Adipocyte (in vitro differentiated cells): ENCODE measurements around the gene SYNGR2.

ENCODE experiments used
- DNase-seq: peaks from one replicate; pipeline ENCODE4 v3.0.0-alpha.2; 2015; ENCODE audit warnings: low read depth
- H3K27me3 ChIP-seq: replicated peaks from 2 replicates; pipeline ENCODE4 v1.7.0; 2013; ENCODE audit warnings: mild to moderate bottlenecking, low read length, moderate library complexity; ENCODE audit not compliant: control insufficient read depth, insufficient read depth
- H3K36me3 ChIP-seq: 2 replicates; pipeline ENCODE4 v1.7.0; 2013; ENCODE audit warnings: low read length, mild to moderate bottlenecking, moderate library complexity; ENCODE audit not compliant: control insufficient read depth, insufficient read depth, severe bottlenecking
- H3K4me1 ChIP-seq: 2 replicates; pipeline ENCODE4 v1.7.0; 2013; ENCODE audit warnings: mild to moderate bottlenecking, low read length, moderate library complexity; ENCODE audit not compliant: control insufficient read depth, insufficient read depth
- H3K4me3 ChIP-seq: 2 replicates; pipeline ENCODE4 v1.7.0; 2013; ENCODE audit warnings: mild to moderate bottlenecking, low read length, moderate library complexity
- H3K9ac ChIP-seq: 2 replicates; pipeline ENCODE4 v1.7.0; 2013; ENCODE audit warnings: mild to moderate bottlenecking, low read length, moderate library complexity
- H3K9me3 ChIP-seq: 2 replicates; pipeline ENCODE4 v1.7.0; 2013; ENCODE audit warnings: mild to moderate bottlenecking, low read length, moderate library complexity; ENCODE audit not compliant: control insufficient read depth

The SYNGR2 gene

GRCh38 chr17:78168242-78168902 lies at the start of gene SYNGR2:
SYNGR2 (plus strand) TSS chr17:78168581; CDS start chr17:78168617, 36 bp downstream.
- Histone ChIP-seq H3K4me3 (peak within 1 kb of the TSS; percentile 74), H3K9me3 (no peaks in the 10 kb centered on the region), H3K36me3 (no peaks in the 10 kb centered on the region), H3K27me3 (no peaks in the 10 kb centered on the region), H3K9ac (peak within 1 kb of the TSS; percentile 63), H3K4me1 (no peaks in the 10 kb centered on the region)
- DNase-seq, result peak; percentile 82

- Histone ChIP-seq H3K9ac (no peak overlapping the region), H3K4me3 (no peak overlapping the region), H3K36me3 (no peaks in the 10 kb centered on the region), H3K27me3 (peaks cover 18% of the 10 kb centered on the region), H3K4me1 (peaks cover 4% of the 10 kb centered on the region), H3K9me3 (no peaks in the 10 kb centered on the region)
- DNase-seq, result no peak
Measured at GRCh38 chr17:78118801-78119241, 49.6 kb upstream of the SYNGR2 start.

- H3K27me3 ChIP-seq, result peaks cover 6% of the 10 kb centered on the region
- no peaks in the 10 kb centered on the region for H3K4me1 ChIP-seq
- no peak for DNase-seq
- no peak overlapping the region for H3K9ac ChIP-seq
- no peak overlapping the region for H3K4me3 ChIP-seq
- H3K9me3 ChIP-seq, result no peaks in the 10 kb centered on the region
- H3K36me3 ChIP-seq, result no peaks in the 10 kb centered on the region
Measured at GRCh38 chr17:78120537-78120936, 47.8 kb upstream of the SYNGR2 start.

GRCh38 chr17:78120971-78121800 lies 47.2 kb upstream of the SYNGR2 start:
- no peak for DNase-seq
- Histone ChIP-seq H3K4me3 (no peak overlapping the region), H3K4me1 (no peaks in the 10 kb centered on the region), H3K9me3 (no peaks in the 10 kb centered on the region), H3K36me3 (no peaks in the 10 kb centered on the region), H3K9ac (no peak overlapping the region), H3K27me3 (peaks cover 6% of the 10 kb centered on the region)

GRCh38 chr17:78121801-78122215 lies 46.6 kb upstream of the SYNGR2 start:
- Histone ChIP-seq H3K9me3 (no peaks in the 10 kb centered on the region), H3K4me1 (no peaks in the 10 kb centered on the region), H3K27me3 (peaks cover 4% of the 10 kb centered on the region), H3K36me3 (no peaks in the 10 kb centered on the region), H3K4me3 (no peak overlapping the region), H3K9ac (no peak overlapping the region)
- DNase-seq, result no peak

GRCh38 chr17:78122216-78122930 lies 46.0 kb upstream of the SYNGR2 start:
- peaks cover 5% of the 10 kb centered on the region for H3K4me1 ChIP-seq
- H3K27me3 ChIP-seq, result no peaks in the 10 kb centered on the region
- no peaks in the 10 kb centered on the region for H3K36me3 ChIP-seq
- no peak overlapping the region for H3K9ac ChIP-seq
- no peak for DNase-seq
- no peak overlapping the region for H3K4me3 ChIP-seq
- no peaks in the 10 kb centered on the region for H3K9me3 ChIP-seq

GRCh38 chr17:78122931-78123249 lies 45.5 kb upstream of the SYNGR2 start:
- Histone ChIP-seq H3K36me3 (no peaks in the 10 kb centered on the region), H3K4me1 (peaks cover 10% of the 10 kb centered on the region), H3K9ac (no peak overlapping the region), H3K9me3 (no peaks in the 10 kb centered on the region), H3K27me3 (no peaks in the 10 kb centered on the region), H3K4me3 (no peak overlapping the region)
- DNase-seq, result no peak

- peaks cover 12% of the 10 kb centered on the region for H3K4me1 ChIP-seq
- H3K4me3 ChIP-seq, result no peak overlapping the region
- H3K9ac ChIP-seq, result no peak overlapping the region
- DNase-seq, result no peak
- H3K36me3 ChIP-seq, result no peaks in the 10 kb centered on the region
- H3K9me3 ChIP-seq, result no peaks in the 10 kb centered on the region
- no peaks in the 10 kb centered on the region for H3K27me3 ChIP-seq
Measured at GRCh38 chr17:78123258-78123929, 45.0 kb upstream of the SYNGR2 start.

GRCh38 chr17:78124081-78124835 lies 44.1 kb upstream of the SYNGR2 start:
- Histone ChIP-seq H3K9me3 (no peaks in the 10 kb centered on the region), H3K36me3 (no peaks in the 10 kb centered on the region), H3K4me1 (peaks cover 12% of the 10 kb centered on the region), H3K9ac (no peak overlapping the region), H3K27me3 (peaks cover 3% of the 10 kb centered on the region), H3K4me3 (no peak overlapping the region)
- DNase-seq, result no peak

GRCh38 chr17:78124836-78125137 lies 43.6 kb upstream of the SYNGR2 start:
- H3K9me3 ChIP-seq, result no peaks in the 10 kb centered on the region
- H3K27me3 ChIP-seq, result peaks cover 8% of the 10 kb centered on the region
- no peak overlapping the region for H3K4me3 ChIP-seq
- peaks cover 12% of the 10 kb centered on the region for H3K4me1 ChIP-seq
- no peak overlapping the region for H3K9ac ChIP-seq
- DNase-seq, result no peak
- H3K36me3 ChIP-seq, result no peaks in the 10 kb centered on the region
